Measurements from ENCODE around the gene CEACAM6. TPM values are rescaled to one million over a fixed set of nuclear protein-coding genes. Genes with fewer than 3 reads are reported as not detected.

Gene CEACAM6
- total RNA-seq, 1 experiment from 2014 or later: 0.37 TPM

DNA sequence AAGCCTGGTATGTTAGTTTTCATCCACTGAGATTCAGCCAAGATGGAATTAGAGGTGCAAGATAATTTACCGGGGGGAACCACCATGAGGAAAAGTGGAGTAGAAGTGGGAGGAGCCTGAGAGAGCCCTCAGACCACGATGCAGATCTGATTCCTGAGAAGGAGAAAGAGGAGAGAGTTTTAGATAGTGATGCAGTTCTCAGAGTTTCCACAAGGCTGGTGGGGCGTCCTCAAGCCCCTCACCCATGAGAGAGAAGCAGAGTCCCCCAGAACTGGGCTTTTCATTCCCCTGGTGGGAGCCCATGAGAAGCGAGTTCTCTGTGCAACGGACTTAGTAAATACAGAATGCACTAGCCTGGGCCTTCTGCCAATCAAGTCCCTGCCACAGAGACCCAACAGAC lies 28.8 kb upstream of the CEACAM6 start:
- Mint-ChIP-seq H3K4me3 (no peak overlapping the region), H3K9me3 (no peaks in the 10 kb centered on the region), H3K4me1 (peaks cover 5% of the 10 kb centered on the region; the same call in 1 of the 2 replicates), H3K27ac (no peak overlapping the region), H3K36me3 (no peaks in the 10 kb centered on the region), H3K27me3 (ENCODE audit: low read depth) (peaks cover 4% of the 10 kb centered on the region; the same call in 1 of the 2 replicates)
- POLR2A ChIA-PET: no interaction called here
- TF ChIP-seq, protein P1, sequence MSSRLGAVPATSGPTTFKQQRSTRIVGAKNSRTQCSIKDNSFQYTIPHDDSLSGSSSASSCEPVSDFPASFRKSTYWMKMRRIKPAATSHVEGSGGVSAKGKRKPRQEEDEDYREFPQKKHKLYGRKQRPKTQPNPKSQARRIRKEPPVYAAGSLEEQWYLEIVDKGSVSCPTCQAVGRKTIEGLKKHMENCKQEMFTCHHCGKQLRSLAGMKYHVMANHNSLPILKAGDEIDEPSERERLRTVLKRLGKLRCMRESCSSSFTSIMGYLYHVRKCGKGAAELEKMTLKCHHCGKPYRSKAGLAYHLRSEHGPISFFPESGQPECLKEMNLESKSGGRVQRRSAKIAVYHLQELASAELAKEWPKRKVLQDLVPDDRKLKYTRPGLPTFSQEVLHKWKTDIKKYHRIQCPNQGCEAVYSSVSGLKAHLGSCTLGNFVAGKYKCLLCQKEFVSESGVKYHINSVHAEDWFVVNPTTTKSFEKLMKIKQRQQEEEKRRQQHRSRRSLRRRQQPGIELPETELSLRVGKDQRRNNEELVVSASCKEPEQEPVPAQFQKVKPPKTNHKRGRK (CRISPR knock-in tag; IDR thresholded peaks at IDR 0.05; ENCODE audit: borderline replicate concordance): no peak
- TF ChIP-seq, protein P2, sequence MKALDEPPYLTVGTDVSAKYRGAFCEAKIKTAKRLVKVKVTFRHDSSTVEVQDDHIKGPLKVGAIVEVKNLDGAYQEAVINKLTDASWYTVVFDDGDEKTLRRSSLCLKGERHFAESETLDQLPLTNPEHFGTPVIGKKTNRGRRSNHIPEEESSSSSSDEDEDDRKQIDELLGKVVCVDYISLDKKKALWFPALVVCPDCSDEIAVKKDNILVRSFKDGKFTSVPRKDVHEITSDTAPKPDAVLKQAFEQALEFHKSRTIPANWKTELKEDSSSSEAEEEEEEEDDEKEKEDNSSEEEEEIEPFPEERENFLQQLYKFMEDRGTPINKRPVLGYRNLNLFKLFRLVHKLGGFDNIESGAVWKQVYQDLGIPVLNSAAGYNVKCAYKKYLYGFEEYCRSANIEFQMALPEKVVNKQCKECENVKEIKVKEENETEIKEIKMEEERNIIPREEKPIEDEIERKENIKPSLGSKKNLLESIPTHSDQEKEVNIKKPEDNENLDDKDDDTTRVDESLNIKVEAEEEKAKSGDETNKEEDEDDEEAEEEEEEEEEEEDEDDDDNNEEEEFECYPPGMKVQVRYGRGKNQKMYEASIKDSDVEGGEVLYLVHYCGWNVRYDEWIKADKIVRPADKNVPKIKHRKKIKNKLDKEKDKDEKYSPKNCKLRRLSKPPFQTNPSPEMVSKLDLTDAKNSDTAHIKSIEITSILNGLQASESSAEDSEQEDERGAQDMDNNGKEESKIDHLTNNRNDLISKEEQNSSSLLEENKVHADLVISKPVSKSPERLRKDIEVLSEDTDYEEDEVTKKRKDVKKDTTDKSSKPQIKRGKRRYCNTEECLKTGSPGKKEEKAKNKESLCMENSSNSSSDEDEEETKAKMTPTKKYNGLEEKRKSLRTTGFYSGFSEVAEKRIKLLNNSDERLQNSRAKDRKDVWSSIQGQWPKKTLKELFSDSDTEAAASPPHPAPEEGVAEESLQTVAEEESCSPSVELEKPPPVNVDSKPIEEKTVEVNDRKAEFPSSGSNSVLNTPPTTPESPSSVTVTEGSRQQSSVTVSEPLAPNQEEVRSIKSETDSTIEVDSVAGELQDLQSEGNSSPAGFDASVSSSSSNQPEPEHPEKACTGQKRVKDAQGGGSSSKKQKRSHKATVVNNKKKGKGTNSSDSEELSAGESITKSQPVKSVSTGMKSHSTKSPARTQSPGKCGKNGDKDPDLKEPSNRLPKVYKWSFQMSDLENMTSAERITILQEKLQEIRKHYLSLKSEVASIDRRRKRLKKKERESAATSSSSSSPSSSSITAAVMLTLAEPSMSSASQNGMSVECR (CRISPR knock-in tag; IDR thresholded peaks at IDR 0.05; ENCODE audit: borderline replicate concordance): no peak
- no peak for TF ChIP-seq RORB (CRISPR knock-in tag; IDR thresholded peaks at IDR 0.05)
- no peak for TF ChIP-seq CREB1 (CRISPR knock-in tag; IDR thresholded peaks at IDR 0.05)
- CTCF ChIA-PET: interaction anchor here (0.7 to 4.2 kb wide), 4 partner anchors 11 to 67 kb away, joined by 3 to 24 read pairs (median 3); no protein-coding TSS in a partner anchor
- ATAC-seq: peak; percentile 99
- peak; percentile 33 for DNase-seq (ENCODE audit: low spot score)

DNA sequence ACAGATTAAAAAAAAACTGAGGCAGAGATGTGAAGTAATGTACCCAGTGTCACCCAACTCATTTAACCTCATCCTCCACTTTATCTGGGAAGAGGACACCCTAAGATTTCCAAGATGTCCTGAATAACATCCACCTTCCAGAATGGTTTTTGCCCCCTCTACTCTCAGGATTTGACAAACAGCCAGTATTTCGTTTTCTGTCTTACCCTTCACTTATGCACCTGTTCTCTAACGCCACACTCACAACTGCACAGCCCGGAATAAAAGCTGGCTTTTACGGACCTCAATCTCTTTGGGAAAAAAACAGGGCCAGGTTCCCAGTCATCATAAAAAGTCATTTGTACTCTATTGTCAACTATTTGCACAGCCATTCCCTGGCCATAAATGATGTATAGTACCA lies 21.2 kb upstream of the CEACAM6 start:
- H3K36me3 Mint-ChIP-seq: no peaks in the 10 kb centered on the region
- H3K27ac Mint-ChIP-seq: no peak overlapping the region
- ChIA-PET POLR2A (no interaction called here), CTCF (interaction anchor here (1.0 kb wide), 1 partner anchor 19 kb away, joined by 3 read pairs; no protein-coding TSS in a partner anchor)
- H3K4me1 Mint-ChIP-seq: no peaks in the 10 kb centered on the region
- H3K27me3 Mint-ChIP-seq (ENCODE audit: low read depth): peaks cover 3% of the 10 kb centered on the region
- DNase-seq (ENCODE audit: low spot score) (no peak), ATAC-seq (no peak)
- TF ChIP-seq GRHL2 (CRISPR knock-in tag; IDR thresholded peaks at IDR 0.05; ENCODE audit: insufficient replicate concordance, severe bottlenecking) (no peak), KAT7 (CRISPR knock-in tag; IDR thresholded peaks at IDR 0.05; ENCODE audit: borderline replicate concordance) (no peak), JUN (CRISPR knock-in tag; IDR thresholded peaks at IDR 0.05) (no peak), SP1 (CRISPR knock-in tag; conservative IDR thresholded peaks at IDR 0.05) (no peak)
- TF ChIP-seq, protein P2 (CRISPR knock-in tag; IDR thresholded peaks at IDR 0.05; ENCODE audit: borderline replicate concordance): no peak
- TF ChIP-seq, protein P3, sequence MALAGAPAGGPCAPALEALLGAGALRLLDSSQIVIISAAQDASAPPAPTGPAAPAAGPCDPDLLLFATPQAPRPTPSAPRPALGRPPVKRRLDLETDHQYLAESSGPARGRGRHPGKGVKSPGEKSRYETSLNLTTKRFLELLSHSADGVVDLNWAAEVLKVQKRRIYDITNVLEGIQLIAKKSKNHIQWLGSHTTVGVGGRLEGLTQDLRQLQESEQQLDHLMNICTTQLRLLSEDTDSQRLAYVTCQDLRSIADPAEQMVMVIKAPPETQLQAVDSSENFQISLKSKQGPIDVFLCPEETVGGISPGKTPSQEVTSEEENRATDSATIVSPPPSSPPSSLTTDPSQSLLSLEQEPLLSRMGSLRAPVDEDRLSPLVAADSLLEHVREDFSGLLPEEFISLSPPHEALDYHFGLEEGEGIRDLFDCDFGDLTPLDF (CRISPR knock-in tag; IDR thresholded peaks at IDR 0.05): no peak
- H3K4me3 Mint-ChIP-seq: no peak overlapping the region
- no peaks in the 10 kb centered on the region for H3K9me3 Mint-ChIP-seq

DNA sequence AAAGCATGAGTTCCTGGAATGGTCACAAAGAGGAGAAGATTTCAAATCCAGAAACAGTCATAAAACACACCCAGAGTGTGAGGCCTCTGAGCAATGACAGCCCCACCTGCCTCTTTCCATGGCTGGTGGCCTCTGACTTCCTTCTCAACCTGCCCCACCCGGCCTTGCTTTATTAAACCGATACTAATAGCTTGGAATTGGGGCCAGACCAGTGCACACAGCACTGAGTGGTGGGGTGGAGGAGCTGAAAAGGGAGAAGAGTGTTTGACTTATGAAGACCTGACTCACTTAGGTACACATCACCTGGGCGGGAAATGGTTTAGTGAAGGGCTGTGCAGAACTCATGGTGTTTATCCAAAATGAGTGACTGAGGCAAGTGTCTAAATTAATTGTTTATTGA lies 20.7 kb upstream of the CEACAM6 start:
- CTCF ChIA-PET: interaction anchor here (1.0 to 2.6 kb wide), 4 partner anchors 14 to 28 kb away, joined by 3 to 17 read pairs (median 6); no protein-coding TSS in a partner anchor
- Mint-ChIP-seq H3K27ac (no peak overlapping the region), H3K27me3 (ENCODE audit: low read depth) (peaks cover 3% of the 10 kb centered on the region), H3K36me3 (no peaks in the 10 kb centered on the region), H3K4me3 (no peak overlapping the region), H3K9me3 (no peaks in the 10 kb centered on the region), H3K4me1 (no peaks in the 10 kb centered on the region)
- TF ChIP-seq ZNF263 (CRISPR knock-in tag; IDR thresholded peaks at IDR 0.05; ENCODE audit: low read depth) (no peak), CREB1 (CRISPR knock-in tag; IDR thresholded peaks at IDR 0.05) (no peak), ZNF121 (CRISPR knock-in tag; IDR thresholded peaks at IDR 0.05) (no peak)
- TF ChIP-seq, protein P4, sequence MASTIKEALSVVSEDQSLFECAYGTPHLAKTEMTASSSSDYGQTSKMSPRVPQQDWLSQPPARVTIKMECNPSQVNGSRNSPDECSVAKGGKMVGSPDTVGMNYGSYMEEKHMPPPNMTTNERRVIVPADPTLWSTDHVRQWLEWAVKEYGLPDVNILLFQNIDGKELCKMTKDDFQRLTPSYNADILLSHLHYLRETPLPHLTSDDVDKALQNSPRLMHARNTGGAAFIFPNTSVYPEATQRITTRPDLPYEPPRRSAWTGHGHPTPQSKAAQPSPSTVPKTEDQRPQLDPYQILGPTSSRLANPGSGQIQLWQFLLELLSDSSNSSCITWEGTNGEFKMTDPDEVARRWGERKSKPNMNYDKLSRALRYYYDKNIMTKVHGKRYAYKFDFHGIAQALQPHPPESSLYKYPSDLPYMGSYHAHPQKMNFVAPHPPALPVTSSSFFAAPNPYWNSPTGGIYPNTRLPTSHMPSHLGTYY (CRISPR knock-in tag; IDR thresholded peaks at IDR 0.05): no peak
- TF ChIP-seq, protein P5, sequence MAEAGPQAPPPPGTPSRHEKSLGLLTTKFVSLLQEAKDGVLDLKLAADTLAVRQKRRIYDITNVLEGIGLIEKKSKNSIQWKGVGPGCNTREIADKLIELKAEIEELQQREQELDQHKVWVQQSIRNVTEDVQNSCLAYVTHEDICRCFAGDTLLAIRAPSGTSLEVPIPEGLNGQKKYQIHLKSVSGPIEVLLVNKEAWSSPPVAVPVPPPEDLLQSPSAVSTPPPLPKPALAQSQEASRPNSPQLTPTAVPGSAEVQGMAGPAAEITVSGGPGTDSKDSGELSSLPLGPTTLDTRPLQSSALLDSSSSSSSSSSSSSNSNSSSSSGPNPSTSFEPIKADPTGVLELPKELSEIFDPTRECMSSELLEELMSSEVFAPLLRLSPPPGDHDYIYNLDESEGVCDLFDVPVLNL (CRISPR knock-in tag; IDR thresholded peaks at IDR 0.05; ENCODE audit: borderline replicate concordance, low read depth): no peak
- no peak for ATAC-seq
- DNase-seq (ENCODE audit: low spot score): no peak
- POLR2A ChIA-PET: interaction anchor here (0.6 kb wide), 1 partner anchor 97 kb away, joined by 3 read pairs; no protein-coding TSS in a partner anchor
